Measurements from ENCODE around the gene ZNF593. TPM values are rescaled to one million over a fixed set of nuclear protein-coding genes. Genes with fewer than 3 reads are reported as not detected.

ZNF593 gene
- polyA plus RNA-seq, 1 of the 3 experiments (the other 2 are of a cell fraction) = 64.8 TPM

- Histone ChIP-seq H3K9me2 (no peaks in the 10 kb centered on the region), H3K9ac (no peak overlapping the region), H4K20me1 (ENCODE audit: insufficient read depth) (no peaks in the 10 kb centered on the region), H3K4me3 (ENCODE audit: low read depth in 2 of 2, low read length in 1 of 2) (no peak overlapping the region), H3F3A (replicated peaks; ENCODE audit: insufficient read depth) (no peaks in the 10 kb centered on the region), H3K4me2 (0 out of 2 replicates have a peak overlapping the region, but pooled peaks have one; percentile 37), H3K4me1 (ENCODE audit: control insufficient read depth in 1 of 2, insufficient read depth in 2 of 2, low read depth in 1 of 2, low read length in 1 of 2) (no peaks in the 10 kb centered on the region), H3K9me3 (no peaks in the 10 kb centered on the region), H3K36me3 (replicated peaks in 1 of 2; ENCODE audit: control insufficient read depth in 1 of 2, insufficient read depth in 2 of 2, low read length in 1 of 2) (no peaks in the 10 kb centered on the region), H3K79me2 (ENCODE audit: insufficient read depth) (no peaks in the 10 kb centered on the region), H3K27me3 (ENCODE audit: insufficient read depth) (peaks cover 14% of the 10 kb centered on the region; the same call in 1 of the 2 replicates), H2AFZ (ENCODE audit: low read depth) (no peak overlapping the region), H3K27ac (ENCODE audit: low read depth in 2 of 2, low read length in 1 of 2) (no peak overlapping the region)
- POLR2A ChIA-PET = interaction anchor here (1.1 to 1.5 kb wide), 3 partner anchors 24 to 41 kb away, joined by 3 to 4 read pairs (median 3); partner anchors contain the start of gene PDIK1L
- WGBS (ENCODE audit: low lambda C conversion rate) = 23% methylated on average over 11 of the region's 19 CpGs
- CTCF ChIA-PET = interaction anchor here (0.5 to 9.3 kb wide), 39 partner anchors 8 to 280 kb away, joined by 3 to 235 read pairs (median 5); partner anchors contain the start of genes C1orf232, CEP85, FAM110D and PDIK1L
- TF ChIP-seq MAX (IDR thresholded peaks at IDR 0.05; ENCODE audit: low read depth) (no peak), FOXJ3 (CRISPR knock-in tag; IDR thresholded peaks at IDR 0.05) (no peak), RAD21 (IDR thresholded peaks at IDR 0.05; ENCODE audit: low read length) (peak; percentile 92), SMC3 (IDR thresholded peaks at IDR 0.05; ENCODE audit: low read depth, low read length) (peak; percentile 98), NRF1 (IDR thresholded peaks at IDR 0.05; ENCODE audit: low read depth, low read length) (peak; percentile 22; the same call in 1 of the 2 replicates), USF1 (IDR thresholded peaks at IDR 0.05; ENCODE audit: borderline replicate concordance, low read depth) (no peak), CTCF (IDR thresholded peaks at IDR 0.05) (peak; percentile 73)
- DNase-seq = peak; percentile 81
Observed at GRCh38 chr1:26145041-26145959, 24.4 kb upstream of the ZNF593 start.

GRCh38 chr1:26145960-26146294 lies 23.8 kb upstream of the ZNF593 start:
- no peak overlapping the region for H3K4me2 ChIP-seq
- H4K20me1 ChIP-seq (ENCODE audit: insufficient read depth) = no peaks in the 10 kb centered on the region
- CTCF ChIA-PET = interaction anchor here (0.6 to 9.3 kb wide), 19 partner anchors 13 to 321 kb away, joined by 3 to 235 read pairs (median 6); partner anchors contain the start of genes C1orf232, FAM110D, PDIK1L and TRIM63
- no peaks in the 10 kb centered on the region for H3K4me1 ChIP-seq (ENCODE audit: control insufficient read depth in 1 of 2, insufficient read depth in 2 of 2, low read depth in 1 of 2, low read length in 1 of 2)
- no peak overlapping the region for H3K4me3 ChIP-seq (ENCODE audit: low read depth in 2 of 2, low read length in 1 of 2)
- no peaks in the 10 kb centered on the region for H3K36me3 ChIP-seq (replicated peaks in 1 of 2; ENCODE audit: control insufficient read depth in 1 of 2, insufficient read depth in 2 of 2, low read length in 1 of 2)
- no peaks in the 10 kb centered on the region for H3K79me2 ChIP-seq (ENCODE audit: insufficient read depth)
- H3K27me3 ChIP-seq (ENCODE audit: insufficient read depth) = peaks cover 14% of the 10 kb centered on the region; the same call in 1 of the 2 replicates
- WGBS (ENCODE audit: low lambda C conversion rate) = 5% methylated on average over 4 of the region's 6 CpGs
- no peaks in the 10 kb centered on the region for H3K9me3 ChIP-seq
- no peak for DNase-seq
- no peak overlapping the region for H3K27ac ChIP-seq (ENCODE audit: low read depth in 2 of 2, low read length in 1 of 2)
- H3F3A ChIP-seq (replicated peaks; ENCODE audit: insufficient read depth) = no peaks in the 10 kb centered on the region
- POLR2A ChIA-PET = no interaction called here
- H2AFZ ChIP-seq (ENCODE audit: low read depth) = no peak overlapping the region
- no peaks in the 10 kb centered on the region for H3K9me2 ChIP-seq
- no peak overlapping the region for H3K9ac ChIP-seq
- TF ChIP-seq PBX3 (IDR thresholded peaks at IDR 0.05) = no peak
- no peak for TF ChIP-seq RXRA (IDR thresholded peaks at IDR 0.05; ENCODE audit: borderline replicate concordance, low read depth)
- TF ChIP-seq NFIC (IDR thresholded peaks at IDR 0.05; ENCODE audit: borderline replicate concordance) = no peak
- no peak for TF ChIP-seq EZH2phosphoT487 (IDR thresholded peaks at IDR 0.05; ENCODE audit: borderline replicate concordance, low read depth)
- no peak for TF ChIP-seq MXI1 (IDR thresholded peaks at IDR 0.05; ENCODE audit: low read depth, low read length)
- TF ChIP-seq EP300 (IDR thresholded peaks at IDR 0.05; ENCODE audit: borderline replicate concordance in 1 of 2, low read depth in 1 of 2, low read length in 1 of 2) = no peak
- TF ChIP-seq SIN3A (IDR thresholded peaks at IDR 0.05; ENCODE audit: borderline replicate concordance, low read depth, low read length) = no peak
- no peak for TF ChIP-seq CHD2 (IDR thresholded peaks at IDR 0.05; ENCODE audit: low read length, partially characterized antibody)
- TF ChIP-seq FOXJ3 (CRISPR knock-in tag; IDR thresholded peaks at IDR 0.05) = no peak
- no peak for TF ChIP-seq RFX5 (IDR thresholded peaks at IDR 0.05; ENCODE audit: low read length)
- no peak for TF ChIP-seq MAX (IDR thresholded peaks at IDR 0.05; ENCODE audit: low read depth)
- no peak for TF ChIP-seq TCF12 (IDR thresholded peaks at IDR 0.05)
- no peak for TF ChIP-seq YY1 (IDR thresholded peaks at IDR 0.05; ENCODE audit: low read depth)
- TF ChIP-seq ELF1 (IDR thresholded peaks at IDR 0.05) = no peak
- no peak for TF ChIP-seq USF2 (IDR thresholded peaks at IDR 0.05; ENCODE audit: borderline replicate concordance, low read depth, low read length)

Data from SK-N-SH (cell line).